Mesenteric fat pad (tissue), 1 donor: Measurements from ENCODE around the gene GRID2. TPM values are rescaled to one million over a fixed set of nuclear protein-coding genes. Genes with fewer than 3 reads are reported as not detected.

ENCODE experiments used
- DNase-seq: peaks from one replicate; pipeline ENCODE4 v3.0.0-alpha.2; 2020; ENCODE audit warnings: low spot score
- total RNA-seq: library from RNA; stranded (reverse); fragmentation: NEBNext Ultra II Directional; extraction: Animal tissue kit (Norgen Biotek cat#: 25700); gene quantifications from one replicate; pipeline ENCODE4 v1.2.1, GENCODE V29; 2021
- donor health status: DM: yes; HTN: yes; CAD: no.

GRID2 gene
- total RNA-seq, 1 donor from 2014 or later: not detected

GRCh38 chr4:92678292-92678691 is 374.5 kb downstream of the GRID2 start:
- no peak for DNase-seq

GRCh38 chr4:92679149-92679548 is 375.4 kb downstream of the GRID2 start:
- no peak for DNase-seq

- no peak for DNase-seq
Observed at GRCh38 chr4:92714640-92715039, 410.9 kb downstream of the GRID2 start.

GRCh38 chr4:92733231-92733630 is 429.5 kb downstream of the GRID2 start:
- no peak for DNase-seq

GRCh38 chr4:92735025-92735665 is 431.4 kb downstream of the GRID2 start:
- DNase-seq: no peak

- no peak for DNase-seq
Observed at GRCh38 chr4:92760433-92760832, 456.7 kb downstream of the GRID2 start.

GRCh38 chr4:92776080-92776479 is 472.3 kb downstream of the GRID2 start:
- DNase-seq: no peak

GRCh38 chr4:92789741-92790140 is 486.0 kb downstream of the GRID2 start:
- no peak for DNase-seq

GRCh38 chr4:92791871-92792440 is 488.2 kb downstream of the GRID2 start:
- DNase-seq: no peak

- no peak for DNase-seq
Observed at GRCh38 chr4:92809381-92809780, 505.6 kb downstream of the GRID2 start.

- DNase-seq: no peak
Observed at GRCh38 chr4:92812652-92813051, 508.9 kb downstream of the GRID2 start.

- no peak for DNase-seq
Observed at GRCh38 chr4:92814677-92815076, 510.9 kb downstream of the GRID2 start.

- no peak for DNase-seq
Observed at GRCh38 chr4:92825256-92825655, 521.5 kb downstream of the GRID2 start.

GRCh38 chr4:92825791-92826190 is 522.0 kb downstream of the GRID2 start:
- no peak for DNase-seq

GRCh38 chr4:92830771-92831170 is 527.0 kb downstream of the GRID2 start:
- no peak for DNase-seq

- no peak for DNase-seq
Observed at GRCh38 chr4:92840880-92841279, 537.1 kb downstream of the GRID2 start.

GRCh38 chr4:92843784-92844183 is 540.0 kb downstream of the GRID2 start:
- DNase-seq: no peak

GRCh38 chr4:92847026-92847425 is 543.3 kb downstream of the GRID2 start:
- DNase-seq: no peak

- DNase-seq: no peak
Observed at GRCh38 chr4:92862509-92862908, 558.7 kb downstream of the GRID2 start.

GRCh38 chr4:92864096-92864495 is 560.3 kb downstream of the GRID2 start:
- DNase-seq: no peak

GRCh38 chr4:92872604-92873003 is 568.8 kb downstream of the GRID2 start:
- DNase-seq: no peak

- no peak for DNase-seq
Observed at GRCh38 chr4:92885632-92886031, 581.9 kb downstream of the GRID2 start.

GRCh38 chr4:92952426-92952825 is 648.7 kb downstream of the GRID2 start:
- no peak for DNase-seq
